IPS DF 6.9 (cell line): ENCODE results near the gene FAM124A.
"Not testable (repeated sequence)": the region's sequence is repeated elsewhere in the genome, so short reads cannot be mapped to it uniquely, and the experiment has no call there.

ENCODE experiments used
- DNase-seq: peaks from one replicate; pipeline ENCODE4 v3.0.0-alpha.2; 2013; ENCODE audit warnings: low read depth, low spot score
- H3K27ac ChIP-seq: one replicate; pipeline ENCODE4 v1.5.1; 2013; ENCODE audit warnings: low read length, control low read depth
- H3K27me3 ChIP-seq: 2 replicates; pipeline ENCODE4 v1.6.1; 2013; ENCODE audit warnings: mild to moderate bottlenecking, low read length; ENCODE audit not compliant: control insufficient read depth, insufficient read depth
- H3K36me3 ChIP-seq: 2 replicates; pipeline ENCODE4 v1.6.1; 2013; ENCODE audit warnings: low read length; ENCODE audit not compliant: control insufficient read depth, insufficient read depth
- H3K4me1 ChIP-seq: 2 replicates; pipeline ENCODE4 v1.6.1; 2013; ENCODE audit warnings: low read length; ENCODE audit not compliant: control insufficient read depth, insufficient read depth
- H3K4me3 ChIP-seq: 2 replicates; pipeline ENCODE4 v1.5.1; 2013; ENCODE audit warnings: mild to moderate bottlenecking, low read length
- H3K9me3 ChIP-seq: 2 replicates; pipeline ENCODE4 v1.6.1; 2013; ENCODE audit warnings: low read length, inconsistent platforms; ENCODE audit not compliant: control insufficient read depth, insufficient read depth
- WGBS: extraction: QIAGEN DNeasy Blood & Tissue Kit; methylation state at CpG from one replicate; pipeline ENCODE4 v1.1.7; 2013; ENCODE audit warnings: mixed read lengths, missing lambda C conversion rate; ENCODE audit not compliant: insufficient read length, insufficient coverage; 5-methylcytosine and 5-hydroxymethylcytosine counted together

Gene FAM124A

DNA sequence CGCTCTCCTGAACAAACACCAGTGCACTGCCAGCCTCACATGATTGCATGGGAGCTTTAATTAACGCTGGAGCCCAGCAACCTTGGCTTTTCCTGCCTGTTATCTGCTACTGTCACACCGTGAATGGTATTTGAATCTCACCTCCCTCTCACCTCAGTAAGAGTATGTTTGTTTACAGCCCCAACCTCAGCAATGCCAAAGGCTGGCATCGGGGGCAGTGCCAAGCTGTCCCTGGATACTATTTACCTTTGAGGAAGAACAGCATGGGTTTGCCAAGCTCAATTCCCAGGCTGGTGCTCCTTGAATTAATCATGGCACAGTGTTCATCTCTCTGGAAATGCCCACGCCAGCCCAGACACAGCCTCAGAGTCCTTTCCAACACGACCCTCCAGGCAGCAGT, 60.1 kb downstream of the FAM124A start:
- H3K4me3 ChIP-seq: no peak overlapping the region

DNA sequence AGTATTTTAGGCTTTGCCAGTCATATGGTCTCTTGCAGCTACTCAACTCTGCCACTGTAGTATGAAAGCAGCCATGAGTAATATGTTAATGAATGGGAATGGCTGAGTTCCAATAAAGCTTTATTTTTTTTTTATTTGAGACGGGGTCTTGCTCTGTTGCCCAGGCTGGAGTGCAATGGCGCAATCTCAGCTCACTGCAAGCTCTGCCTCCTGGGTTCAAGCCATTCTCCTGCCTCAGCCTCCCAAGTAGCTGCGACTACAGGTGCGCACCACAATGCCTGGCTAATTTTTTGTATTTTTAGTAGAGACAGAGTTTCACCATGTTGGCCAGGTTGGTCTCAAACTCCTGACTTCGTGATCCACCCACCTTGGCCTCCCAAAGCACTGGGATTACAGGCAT, 60.7 kb downstream of the FAM124A start:
- peaks cover 14% of the 10 kb centered on the region; the same call in 1 of the 2 replicates for H3K36me3 ChIP-seq
- no CpG with 5 or more reads among the region's 5 CpGs for WGBS
- not testable (repeated sequence) for DNase-seq, H3K27me3 ChIP-seq, H3K9me3 ChIP-seq, H3K4me1 ChIP-seq, H3K4me3 ChIP-seq, H3K27ac ChIP-seq

More for the DNA sequence above, 60.1 kb downstream of the FAM124A start:
- Histone ChIP-seq H3K27me3 (no peaks in the 10 kb centered on the region), H3K4me1 (peaks cover 1% of the 10 kb centered on the region), H3K9me3 (no peaks in the 10 kb centered on the region), H3K36me3 (peaks cover 14% of the 10 kb centered on the region; the same call in 1 of the 2 replicates), H3K27ac (no peak overlapping the region)
- no CpG with 5 or more reads among the region's 6 CpGs for WGBS
- no peak for DNase-seq

- no CpG with 5 or more reads among the region's 1 CpG for WGBS
- peaks cover 1% of the 10 kb centered on the region for H3K4me1 ChIP-seq
- peaks cover 13% of the 10 kb centered on the region; the same call in 1 of the 2 replicates for H3K36me3 ChIP-seq
- no peaks in the 10 kb centered on the region for H3K27me3 ChIP-seq
- no peaks in the 10 kb centered on the region for H3K9me3 ChIP-seq
- no peak overlapping the region for H3K4me3 ChIP-seq
- no peak for DNase-seq
- H3K27ac ChIP-seq: no peak overlapping the region
Measured at GRCh38 chr13:51283371-51283770, 61.2 kb downstream of the FAM124A start.

- no peak for DNase-seq
- H3K36me3 ChIP-seq: peaks cover 10% of the 10 kb centered on the region; the same call in 1 of the 2 replicates
- H3K27me3 ChIP-seq: no peaks in the 10 kb centered on the region
- H3K4me3 ChIP-seq: no peak overlapping the region
- no peak overlapping the region for H3K27ac ChIP-seq
- H3K9me3 ChIP-seq: no peaks in the 10 kb centered on the region
- no CpG with 5 or more reads among the region's 3 CpGs for WGBS
- H3K4me1 ChIP-seq: peaks cover 1% of the 10 kb centered on the region
Measured at GRCh38 chr13:51284339-51284738, 62.1 kb downstream of the FAM124A start.

DNA sequence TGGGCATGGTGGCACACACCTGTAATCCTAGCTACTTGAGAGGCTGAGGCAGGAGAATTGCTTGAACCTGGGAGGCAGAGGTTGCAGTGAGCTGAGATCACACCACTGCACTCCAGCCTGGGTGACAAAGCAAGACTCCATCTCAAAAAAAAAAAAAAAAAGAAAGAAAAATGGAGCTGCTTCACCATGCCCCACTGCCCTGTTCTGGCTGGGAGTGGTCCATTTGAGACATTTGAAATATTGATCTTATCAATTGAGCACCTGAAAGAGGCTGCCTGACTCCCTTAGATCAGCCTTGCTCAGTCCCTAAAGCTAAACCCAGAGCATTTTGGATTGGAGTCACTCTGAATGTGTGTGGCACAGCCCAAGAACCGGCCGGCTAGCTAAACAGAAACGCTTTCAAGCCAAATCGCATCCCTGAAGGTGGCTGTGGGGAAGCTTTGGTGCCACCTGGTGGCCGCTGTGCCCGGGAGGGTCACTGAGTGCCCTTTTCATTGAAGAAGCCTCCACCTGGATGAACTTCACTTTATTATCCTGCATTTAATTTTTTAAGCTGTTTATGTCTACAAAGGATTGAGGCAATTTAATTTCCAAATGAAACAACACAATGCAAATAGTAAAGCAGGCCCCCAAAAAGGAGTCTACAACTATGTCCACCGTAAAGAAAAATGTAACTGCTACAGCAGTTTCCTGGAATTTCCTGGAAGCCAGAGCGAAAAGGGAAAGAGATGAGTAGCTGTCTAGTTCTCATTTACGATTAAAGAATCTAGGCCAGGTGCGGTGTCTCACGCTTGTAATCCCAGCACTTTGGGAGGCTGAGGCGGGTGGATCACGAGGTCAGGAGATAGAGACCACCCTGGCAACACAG, 64.2 kb downstream of the FAM124A start:
- Histone ChIP-seq H3K27me3 (no peaks in the 10 kb centered on the region), H3K9me3 (no peaks in the 10 kb centered on the region), H3K27ac (no peak overlapping the region), H3K36me3 (no peaks in the 10 kb centered on the region), H3K4me1 (peaks cover 1% of the 10 kb centered on the region), H3K4me3 (no peak overlapping the region)
- peak; percentile 68 for DNase-seq
- no CpG with 5 or more reads among the region's 13 CpGs for WGBS

- DNase-seq: no peak
- H3K4me1 ChIP-seq: peaks cover 1% of the 10 kb centered on the region
- H3K36me3 ChIP-seq: no peaks in the 10 kb centered on the region
- WGBS: no CpG with 5 or more reads among the region's 4 CpGs
- no peak overlapping the region for H3K27ac ChIP-seq
- H3K9me3 ChIP-seq: no peaks in the 10 kb centered on the region
- H3K4me3 ChIP-seq: no peak overlapping the region
- H3K27me3 ChIP-seq: no peaks in the 10 kb centered on the region
Measured at GRCh38 chr13:51287758-51288157, 65.6 kb downstream of the FAM124A start.

DNA sequence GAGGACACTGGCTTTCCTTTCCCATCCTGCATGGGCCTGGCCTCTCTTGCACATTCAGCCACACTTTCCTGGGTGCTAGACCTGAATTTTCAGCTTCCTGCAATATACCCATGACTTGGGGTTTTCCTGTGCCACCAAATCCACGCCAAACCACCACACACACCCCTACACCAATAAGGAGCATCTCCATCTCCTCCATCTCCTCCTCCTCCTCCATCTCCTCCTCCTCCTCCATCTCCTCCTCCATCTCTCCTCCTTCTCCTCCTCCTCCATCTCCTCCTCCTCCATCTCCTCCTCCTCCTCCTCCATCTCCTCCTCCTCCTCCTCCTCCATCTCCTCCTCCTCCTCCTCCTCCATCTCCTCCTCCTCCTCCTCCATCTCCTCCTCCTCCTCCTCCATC, 66.1 kb downstream of the FAM124A start:
- not testable (repeated sequence) for H3K4me3 ChIP-seq, H3K9me3 ChIP-seq, DNase-seq, H3K27me3 ChIP-seq, H3K27ac ChIP-seq, H3K36me3 ChIP-seq, H3K4me1 ChIP-seq
- no CpG with 5 or more reads among the region's 1 CpG for WGBS

- Histone ChIP-seq H3K9me3 (no peaks in the 10 kb centered on the region), H3K27me3 (no peaks in the 10 kb centered on the region), H3K27ac (no peak overlapping the region), H3K4me1 (no peaks in the 10 kb centered on the region), H3K4me3 (no peak overlapping the region), H3K36me3 (no peaks in the 10 kb centered on the region)
- DNase-seq: no peak
- WGBS: no CpG with 5 or more reads among the region's 5 CpGs
Measured at GRCh38 chr13:51291341-51291740, 69.1 kb downstream of the FAM124A start.

DNA sequence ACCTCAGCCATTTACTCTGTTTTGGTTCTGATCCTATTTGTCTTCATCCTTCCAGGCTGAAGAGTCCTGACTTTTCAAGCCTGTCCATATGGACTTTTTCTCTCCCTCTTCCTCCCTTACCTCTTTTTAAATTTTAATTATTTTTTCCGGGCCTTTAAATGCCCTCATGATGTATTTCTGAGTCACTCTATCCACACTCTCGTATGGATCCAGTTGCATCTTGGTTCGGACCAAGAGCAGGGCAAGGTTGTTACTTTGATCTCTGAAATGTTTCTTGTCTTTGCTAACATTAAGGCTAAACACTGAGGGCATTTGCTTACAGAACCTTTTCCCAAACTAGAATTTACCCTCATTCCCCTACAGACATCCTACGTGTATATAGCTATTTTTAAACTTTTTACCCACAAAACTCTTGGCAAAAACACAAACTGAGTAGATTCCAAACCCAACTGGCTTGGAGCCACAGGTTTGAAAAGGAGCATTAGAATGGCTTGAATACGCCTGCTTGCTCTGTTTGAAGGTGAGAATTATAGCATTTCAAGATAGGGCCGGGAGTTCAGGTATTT, 69.9 kb downstream of the FAM124A start:
- H3K36me3 ChIP-seq: no peaks in the 10 kb centered on the region
- no peaks in the 10 kb centered on the region for H3K27me3 ChIP-seq
- no CpG with 5 or more reads among the region's 6 CpGs for WGBS
- no peak overlapping the region for H3K27ac ChIP-seq
- H3K9me3 ChIP-seq: no peaks in the 10 kb centered on the region
- no peak for DNase-seq
- no peaks in the 10 kb centered on the region for H3K4me1 ChIP-seq
- no peak overlapping the region for H3K4me3 ChIP-seq

- Histone ChIP-seq H3K27ac (no peak overlapping the region), H3K36me3 (no peaks in the 10 kb centered on the region), H3K27me3 (no peaks in the 10 kb centered on the region), H3K4me1 (peaks cover 5% of the 10 kb centered on the region), H3K9me3 (no peaks in the 10 kb centered on the region), H3K4me3 (no peak overlapping the region)
- no peak for DNase-seq
- no CpG with 5 or more reads among the region's 2 CpGs for WGBS
Measured at GRCh38 chr13:51297556-51297955, 75.4 kb downstream of the FAM124A start.
